GM12878 (cell line): ENCODE data around the gene SPATA45. TPM values are rescaled to one million over a fixed set of nuclear protein-coding genes. Genes with fewer than 3 reads are reported as not detected.

Experiments used
- ATAC-seq: fragments of 200-7000 bp; cut with Tn5 transposase; 3 replicates; pipeline ENCODE4 v1.9.1; 2020; ENCODE audit warnings: mild to moderate bottlenecking, moderate library complexity
- BruUV-seq: library from RNA; stranded (reverse); fragments of 400-500 nt; replicated peaks from 2 replicates; lab custom pipeline; 2021; lab: Mats Ljungman, UMichigan
- CTCF ChIA-PET: fragments of 300-600 bp; sonication (Branson Sonifier 250); formaldehyde crosslinking; extraction: SDS; loops from one replicate; lab custom pipeline; 2021; ENCODE audit warnings: inconsistent platforms; lab: Yijun Ruan, JAX
- POLR2A ChIA-PET: fragments of 350-600 bp; formaldehyde crosslinking; extraction: SDS; loops from one replicate; lab custom pipeline; 2021; ENCODE audit warnings: inconsistent platforms; lab: Charles Lee
- RAD21 ChIA-PET: fragments of 300-600 bp; sonication (Branson Sonifier 250); formaldehyde crosslinking; loops from one replicate; lab custom pipeline; 2023; ENCODE audit warnings: antibody characterized with exemption; ENCODE audit not compliant: unreplicated experiment; lab: Charles Lee
- SMC1A ChIA-PET: fragments of 300-600 bp; sonication (Branson Sonifier 250); formaldehyde crosslinking; loops from one replicate; lab custom pipeline; 2023; ENCODE audit not compliant: unreplicated experiment, uncharacterized antibody; lab: Charles Lee
- DNase-seq: peaks from one replicate; pipeline ENCODE4 v3.0.0-alpha.2; 2011; ENCODE audit warnings: low read depth, low spot score
- FAIRE-seq: peaks from 3 replicates; lab custom pipeline; 2011; peaks lifted over from hg19 to GRCh38; lab: Jason Lieb, UNC
- H2AFZ ChIP-seq: 2 replicates; pipeline ENCODE4 v1.6.0; 2011; ENCODE audit warnings: low read depth, low read length, control low read depth; ENCODE audit not compliant: control insufficient read depth
- H3K27ac ChIP-seq: 2 replicates; pipeline ENCODE4 v1.5.1; 2011; ENCODE audit warnings: control low read depth; ENCODE audit not compliant: control insufficient read depth, insufficient read depth
- H3K27me3 ChIP-seq, 2 experiments: replicated peaks in 1 of 2; 2 replicates each; pipeline versions ENCODE4 v1.6.0 to v1.6.1; 2011; ENCODE audit warnings: low read length in 1 of 2; ENCODE audit not compliant: control insufficient read depth in 2 of 2, insufficient read depth in 2 of 2
- H3K36me3 ChIP-seq, 2 experiments: 2 replicates each; pipeline ENCODE4 v1.5.1; 2011; ENCODE audit warnings: low read length in 1 of 2; ENCODE audit not compliant: control insufficient read depth in 2 of 2, insufficient read depth in 2 of 2
- H3K4me1 ChIP-seq: 2 replicates; pipeline ENCODE4 v1.6.1; 2011; ENCODE audit warnings: mild to moderate bottlenecking, low read length, moderate library complexity, mixed read lengths; ENCODE audit not compliant: control insufficient read depth, insufficient read depth
- H3K4me2 ChIP-seq: 2 replicates; pipeline ENCODE4 v1.6.0; 2011; ENCODE audit warnings: control low read depth; ENCODE audit not compliant: control insufficient read depth, insufficient read depth
- H3K4me3 ChIP-seq: fragments of 200-600 bp; sonication (generic); 2 replicates; pipeline ENCODE4 v1.5.1; 2016
- H3K79me2 ChIP-seq: 2 replicates; pipeline ENCODE4 v1.6.0; 2011; ENCODE audit warnings: low read length; ENCODE audit not compliant: control insufficient read depth, insufficient read depth
- H3K9ac ChIP-seq: 2 replicates; pipeline ENCODE4 v1.8.0; 2011; ENCODE audit warnings: low read length, control low read depth, mixed read lengths; ENCODE audit not compliant: control insufficient read depth, insufficient read depth
- H3K9me3 ChIP-seq: replicated peaks from 3 replicates; pipeline ENCODE4 v1.5.1; 2011; ENCODE audit warnings: mild to moderate bottlenecking, low read length; ENCODE audit not compliant: control insufficient read depth, insufficient read depth
- H4K20me1 ChIP-seq: 2 replicates; pipeline ENCODE4 v1.6.0; 2011; ENCODE audit not compliant: control insufficient read depth, insufficient read depth
- CHD1 ChIP-seq: IDR thresholded peaks from 2 replicates; pipeline ENCODE4 v1.6.1; 2012; ENCODE audit warnings: low read depth, low read length, improper control_type of control experiment
- CTCF ChIP-seq, 3 experiments: IDR thresholded peaks in 2 of 3; conservative IDR thresholded peaks in 1 of 3; 2 replicates each; pipeline ENCODE4 v1.5.1; 2011; ENCODE audit warnings: low read depth in 3 of 3, low read length in 3 of 3, mild to moderate bottlenecking in 3 of 3, control low read depth in 2 of 3, moderate library complexity in 2 of 3, inconsistent platforms in 1 of 3, mixed read lengths in 1 of 3; ENCODE audit not compliant: control insufficient read depth in 2 of 3, insufficient read depth in 1 of 3; ENCODE audit errors: extremely low read depth in 1 of 3
- IRF5 ChIP-seq: fragments of 450-650 bp; IDR thresholded peaks from 2 replicates; pipeline ENCODE4 v1.6.1; 2017; ENCODE audit warnings: borderline replicate concordance
- NBN ChIP-seq: fragments of 450-650 bp; IDR thresholded peaks from 2 replicates; pipeline ENCODE4 v1.6.1; 2016
- POLR2A ChIP-seq: IDR thresholded peaks from 2 replicates; pipeline ENCODE4 v1.6.1; 2011; ENCODE audit warnings: low read depth, mild to moderate bottlenecking, low read length
- RAD21 ChIP-seq: IDR thresholded peaks from 2 replicates; pipeline ENCODE4 v1.6.1; 2011; ENCODE audit warnings: mild to moderate bottlenecking, low read depth, low read length, moderate library complexity; ENCODE audit not compliant: insufficient read depth
- RBBP5 ChIP-seq: fragments of 200-600 bp; sonication (generic); conservative IDR thresholded peaks from 2 replicates; pipeline ENCODE4 v1.6.1; 2016
- RFX5 ChIP-seq: IDR thresholded peaks from 2 replicates; pipeline ENCODE4 v1.6.1; 2011; ENCODE audit warnings: low read depth, low read length, improper control_type of control experiment
- SMC3 ChIP-seq: IDR thresholded peaks from 2 replicates; pipeline ENCODE4 v1.6.1; 2011; ENCODE audit warnings: low read length, improper control_type of control experiment, borderline replicate concordance
- STAT1 ChIP-seq: fragments of 450-650 bp; conservative IDR thresholded peaks from 2 replicates; pipeline ENCODE4 v1.6.1; 2014; ENCODE audit warnings: antibody characterized with exemption, mild to moderate bottlenecking
- STAT3 ChIP-seq: IDR thresholded peaks from 2 replicates; pipeline ENCODE4 v1.6.1; 2011; ENCODE audit warnings: low read depth, low read length, improper control_type of control experiment
- TCF3 ChIP-seq: IDR thresholded peaks from 2 replicates; pipeline ENCODE4 v1.6.1; 2012; ENCODE audit warnings: low read depth, mild to moderate bottlenecking, low read length, borderline replicate concordance; ENCODE audit not compliant: insufficient read depth
- ZBTB33 ChIP-seq: fragments of 450-650 bp; IDR thresholded peaks from 2 replicates; pipeline ENCODE4 v1.6.1; 2017; ENCODE audit warnings: mild to moderate bottlenecking
- WGBS: methylation state at CpG from one replicate; pipeline ENCODE4 v1.1.6; 2016; ENCODE audit warnings: low lambda C conversion rate; ENCODE audit not compliant: insufficient replicate concordance, insufficient coverage; ENCODE audit errors: missing lambda C conversion rate; 5-methylcytosine and 5-hydroxymethylcytosine counted together
- in situ Hi-C: fragments of 300-500 bp; cut with MboI; formaldehyde crosslinking; loops from 9 replicates; pipeline ENCODE4 v1.14.3; 2018; ENCODE audit warnings: mixed read lengths
- intact Hi-C: fragments of 100-400 bp; cut with micrococcal nuclease; formaldehyde crosslinking; loops from one replicate; pipeline ENCODE4 v1.14.2; 2022; ENCODE audit not compliant: unreplicated experiment
- polyA plus RNA-seq, 11 experiments: library from polyadenylated mRNA; depleted of rRNA in 4 of 11; unstranded in 6 of 11; stranded (reverse) in 5 of 11; fragments of >200 nt; fragmentation: Nextera tagmentation in 4 of 11; fragmentation: Illumina TruSeq in 1 of 11; extraction: Ambion mirVana in 4 of 11; extraction: Trizol in 1 of 11; gene quantifications; 1 replicate in 1 of 11; 2 replicates in 10 of 11; pipeline versions ENCODE4 v1.2.1 to v1.2.3, GENCODE V29; 2011 to 2016; ENCODE audit warnings: inconsistent platforms in 2 of 11, missing spikeins in 2 of 11, low read depth in 1 of 11
- total RNA-seq, 4 experiments: library from RNA; depleted of rRNA in 3 of 4; stranded (reverse); fragments of >200 nt in 3 of 4; fragmentation: Illumina TruSeq in 1 of 4; extraction: Trizol in 1 of 4; gene quantifications; 2 replicates each; pipeline versions ENCODE4 v1.2.1 to v1.2.3, GENCODE V29; 2013 to 2021

SPATA45 gene
- total and polyA plus RNA-seq, 10 of the 15 experiments (the other 5 are each of a cell fraction or from before 2014, with no cell fraction given) = 0.22 to 0.37 (median 0.31) TPM; not detected in 7

GRCh38 chr1:212814537-212815334, 32.7 kb downstream of the SPATA45 start:
- in situ Hi-C loops = loop anchor here (5.0 kb wide), 1 partner anchor 183 kb away; no protein-coding TSS in a partner anchor
- Histone ChIP-seq H3K4me2 (no peak overlapping the region), H3K9ac (no peak overlapping the region), H3K79me2 (no peaks in the 10 kb centered on the region), H2AFZ (no peak overlapping the region), H4K20me1 (no peaks in the 10 kb centered on the region), H3K4me1 (no peaks in the 10 kb centered on the region; the same call in 1 of the 2 replicates), H3K27me3 (no peaks in the 10 kb centered on the region), H3K27ac (no peak overlapping the region), H3K4me3 (no peak overlapping the region), H3K36me3 (peaks cover 0 to 3% of the 10 kb centered on the region in 2 experiments; a peak in 3 of 4 replicates), H3K9me3 (no peaks in the 10 kb centered on the region)
- BruUV-seq = TSS peak; percentile 56
- RAD21 ChIA-PET = interaction anchor here (0.6 to 1.5 kb wide), 39 partner anchors 9 to 338 kb away, joined by 3 to 60 read pairs (median 4); partner anchors contain the start of gene FLVCR1
- POLR2A ChIA-PET = interaction anchor here (0.6 to 1.5 kb wide), 3 partner anchors 8 to 170 kb away, joined by 4 to 6 read pairs (median 5); no protein-coding TSS in a partner anchor
- CTCF ChIA-PET = interaction anchor here (0.6 to 3.1 kb wide), 63 partner anchors 8 to 356 kb away, joined by 3 to 105 read pairs (median 4); partner anchors contain the start of gene FLVCR1
- TF ChIP-seq RAD21 (peak; percentile 60), CTCF (IDR thresholded peaks at IDR 0.05 in 2 of 3, conservative IDR thresholded peaks at IDR 0.05 in 1 of 3; ENCODE audit: control insufficient read depth in 2 of 3, extremely low read depth in 1 of 3, insufficient read depth in 1 of 3, low read depth in 3 of 3, low read length in 3 of 3) (peak; percentile 30 to 44 (median 36); a peak in 4 of 6 replicates), SMC3 (peak; percentile 67), IRF5 (no peak), RBBP5 (no peak), STAT1 (no peak), NBN (no peak), POLR2A (no peak), TCF3 (no peak), RFX5 (no peak), CHD1 (no peak), ZBTB33 (no peak), STAT3 (no peak)
- DNase-seq = no peak
- SMC1A ChIA-PET = interaction anchor here (0.6 to 4.2 kb wide), 44 partner anchors 9 to 337 kb away, joined by 3 to 73 read pairs (median 4); partner anchors contain the start of gene FLVCR1
- no peak for FAIRE-seq
- intact Hi-C loops = loop anchor here (1.0 to 5.0 kb wide), 3 partner anchors 43 to 181 kb away; partner anchors contain the start of gene FLVCR1
- WGBS = 49% methylated on average over 5 of the region's 5 CpGs
- no peak for ATAC-seq
